ENCODE data around the gene SIRPD.

The SIRPD gene

GRCh38 chr20:1491860-1492642 lies 65.5 kb downstream of the SIRPD start:
- no peak for DNase-seq

- DNase-seq = no peak
Measured at GRCh38 chr20:1491281-1491840, 66.1 kb downstream of the SIRPD start, which contains the start of gene SIRPB2. Gene SIRPB2 (minus strand): TSS chr20:1491420. CDS start chr20:1491359, 61 bp downstream.

GRCh38 chr20:1490643-1491195 lies 66.8 kb downstream of the SIRPD start:
- DNase-seq = no peak

GRCh38 chr20:1489764-1490436 lies 67.6 kb downstream of the SIRPD start:
- DNase-seq = no peak

- DNase-seq = no peak
Measured at GRCh38 chr20:1489325-1489724, 68.2 kb downstream of the SIRPD start.

GRCh38 chr20:1486566-1486965 lies 70.9 kb downstream of the SIRPD start:
- DNase-seq = no peak

GRCh38 chr20:1484438-1485116 lies 72.9 kb downstream of the SIRPD start:
- DNase-seq = no peak
